ENCODE results near the gene DDX1.

DNA sequence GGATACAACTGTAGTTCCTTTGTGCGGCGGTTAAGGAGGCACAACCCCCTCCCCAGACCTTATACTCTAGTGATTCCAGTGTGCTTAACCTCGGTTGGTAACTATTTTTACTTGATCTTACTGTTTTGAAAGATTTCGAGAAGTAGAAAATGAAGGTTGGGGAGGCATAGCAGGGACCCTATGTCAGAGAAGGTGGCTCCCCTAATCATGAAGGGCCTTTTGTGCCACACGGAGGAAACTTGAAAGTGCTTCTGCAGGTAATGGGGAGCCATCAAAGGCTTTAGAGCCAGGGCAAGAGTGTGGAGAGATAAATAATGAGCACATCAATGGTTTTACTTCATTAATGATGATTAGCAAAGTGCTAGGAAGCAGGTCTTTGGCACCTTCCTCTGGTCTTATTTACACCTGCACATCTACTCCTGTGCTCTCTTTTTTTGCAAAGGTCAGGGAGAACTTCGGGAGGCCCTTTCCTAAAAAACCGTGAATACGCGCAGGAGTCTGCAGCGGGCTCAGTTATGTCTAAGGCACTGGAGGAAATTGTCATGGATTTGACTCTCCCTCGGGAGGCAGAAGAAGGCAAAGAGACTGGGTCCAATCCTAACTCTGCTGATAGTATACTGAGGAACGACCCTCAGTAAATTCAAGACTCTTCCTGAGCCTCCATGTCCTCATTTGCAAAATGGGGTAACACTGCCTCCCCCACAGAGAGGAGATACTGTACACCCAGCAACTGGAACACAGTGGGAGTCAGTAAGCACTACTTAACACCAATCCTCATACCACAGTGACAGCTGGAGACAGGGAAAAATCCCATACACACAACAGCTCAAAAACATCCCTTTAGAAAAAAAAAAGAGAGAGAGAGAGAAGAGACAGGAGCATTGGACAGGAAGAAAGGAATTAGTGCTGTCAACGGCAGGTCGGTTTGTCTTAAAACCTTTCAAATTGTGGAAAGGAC is 81.6 kb downstream of the DDX1 start:
- TF ChIP-seq, protein P1, sequence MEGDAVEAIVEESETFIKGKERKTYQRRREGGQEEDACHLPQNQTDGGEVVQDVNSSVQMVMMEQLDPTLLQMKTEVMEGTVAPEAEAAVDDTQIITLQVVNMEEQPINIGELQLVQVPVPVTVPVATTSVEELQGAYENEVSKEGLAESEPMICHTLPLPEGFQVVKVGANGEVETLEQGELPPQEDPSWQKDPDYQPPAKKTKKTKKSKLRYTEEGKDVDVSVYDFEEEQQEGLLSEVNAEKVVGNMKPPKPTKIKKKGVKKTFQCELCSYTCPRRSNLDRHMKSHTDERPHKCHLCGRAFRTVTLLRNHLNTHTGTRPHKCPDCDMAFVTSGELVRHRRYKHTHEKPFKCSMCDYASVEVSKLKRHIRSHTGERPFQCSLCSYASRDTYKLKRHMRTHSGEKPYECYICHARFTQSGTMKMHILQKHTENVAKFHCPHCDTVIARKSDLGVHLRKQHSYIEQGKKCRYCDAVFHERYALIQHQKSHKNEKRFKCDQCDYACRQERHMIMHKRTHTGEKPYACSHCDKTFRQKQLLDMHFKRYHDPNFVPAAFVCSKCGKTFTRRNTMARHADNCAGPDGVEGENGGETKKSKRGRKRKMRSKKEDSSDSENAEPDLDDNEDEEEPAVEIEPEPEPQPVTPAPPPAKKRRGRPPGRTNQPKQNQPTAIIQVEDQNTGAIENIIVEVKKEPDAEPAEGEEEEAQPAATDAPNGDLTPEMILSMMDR (IDR thresholded peaks at IDR 0.05), result no peak
- TF ChIP-seq POLR2A (IDR thresholded peaks at IDR 0.05), result no peak
